GM18502 (cell line): Measurements from ENCODE around the gene GCC2.
A peak's percentile ranks its signal among the peaks of the same experiment; 100 is the strongest.
"Not testable (repeated sequence)": the region's sequence is repeated elsewhere in the genome, so short reads cannot be mapped to it uniquely, and the experiment has no call there.

Experiments
- ATAC-seq: cut with Tn5 transposase; IDR thresholded peaks from one replicate; pipeline ENCODE4 v1.9.1; 2021; ENCODE audit warnings: mild to moderate bottlenecking; ENCODE audit not compliant: unreplicated experiment, poor library complexity

The GCC2 gene

DNA sequence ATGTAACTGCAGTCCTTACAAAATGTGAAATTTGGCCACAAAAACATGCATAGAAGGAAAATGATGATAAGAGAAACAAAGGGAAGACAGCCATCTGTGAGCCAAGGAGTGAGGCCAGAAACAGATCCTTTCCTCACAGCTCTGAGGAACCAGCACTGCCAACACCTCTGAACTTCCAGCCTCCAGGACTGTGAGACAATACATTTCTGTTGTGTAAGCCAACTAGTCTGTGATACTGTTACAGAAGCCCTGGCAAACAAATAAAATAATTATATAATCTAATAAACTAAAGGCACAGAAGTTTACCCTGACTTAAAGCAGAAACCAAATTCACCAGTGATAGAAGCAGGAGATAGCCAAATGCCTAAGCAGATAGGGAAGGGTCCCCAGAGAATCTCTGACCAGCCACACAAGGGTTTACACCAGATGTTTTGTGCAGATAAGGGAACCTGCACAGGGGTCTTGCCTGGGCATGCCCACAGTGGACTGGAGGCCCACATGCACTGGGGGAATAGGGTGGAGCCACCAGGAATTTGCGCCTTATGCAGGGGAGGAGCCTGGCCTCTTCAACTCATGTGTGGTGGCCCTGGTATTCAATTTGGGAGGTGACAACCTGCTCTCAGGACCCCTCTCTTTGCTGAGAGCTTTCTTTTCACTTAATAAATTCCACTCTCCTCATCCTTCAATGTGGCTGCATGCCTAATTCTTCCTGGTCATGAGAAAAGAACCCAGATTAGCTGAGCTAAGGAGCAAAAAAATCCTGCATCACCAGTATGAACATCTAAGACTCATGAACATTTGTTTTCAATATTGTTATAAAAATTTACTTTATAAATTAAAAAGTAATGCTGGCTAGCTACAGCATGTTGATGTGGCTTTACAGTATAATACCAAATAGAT, 3.8 kb upstream of the GCC2 start:
- no peak for ATAC-seq

DNA sequence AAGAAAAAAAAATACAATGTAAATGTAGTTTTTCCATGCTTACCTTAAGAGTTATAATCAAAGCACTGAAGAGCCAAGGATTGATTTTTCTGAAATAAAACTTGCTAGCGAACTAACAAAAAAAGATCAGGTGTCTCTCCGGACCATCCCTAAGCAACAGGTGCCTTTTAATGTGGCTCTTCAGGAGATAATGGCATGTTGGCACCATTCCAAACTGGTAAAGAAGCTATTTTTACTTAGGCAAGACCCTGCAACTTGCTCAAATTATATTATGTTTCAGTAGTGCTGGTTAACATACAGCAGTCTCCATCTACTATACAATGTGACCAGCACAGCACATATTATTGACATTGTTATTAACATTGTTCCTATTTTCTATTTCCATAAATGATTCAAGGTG, 2.3 kb upstream of the GCC2 start:
- no peak for ATAC-seq

DNA sequence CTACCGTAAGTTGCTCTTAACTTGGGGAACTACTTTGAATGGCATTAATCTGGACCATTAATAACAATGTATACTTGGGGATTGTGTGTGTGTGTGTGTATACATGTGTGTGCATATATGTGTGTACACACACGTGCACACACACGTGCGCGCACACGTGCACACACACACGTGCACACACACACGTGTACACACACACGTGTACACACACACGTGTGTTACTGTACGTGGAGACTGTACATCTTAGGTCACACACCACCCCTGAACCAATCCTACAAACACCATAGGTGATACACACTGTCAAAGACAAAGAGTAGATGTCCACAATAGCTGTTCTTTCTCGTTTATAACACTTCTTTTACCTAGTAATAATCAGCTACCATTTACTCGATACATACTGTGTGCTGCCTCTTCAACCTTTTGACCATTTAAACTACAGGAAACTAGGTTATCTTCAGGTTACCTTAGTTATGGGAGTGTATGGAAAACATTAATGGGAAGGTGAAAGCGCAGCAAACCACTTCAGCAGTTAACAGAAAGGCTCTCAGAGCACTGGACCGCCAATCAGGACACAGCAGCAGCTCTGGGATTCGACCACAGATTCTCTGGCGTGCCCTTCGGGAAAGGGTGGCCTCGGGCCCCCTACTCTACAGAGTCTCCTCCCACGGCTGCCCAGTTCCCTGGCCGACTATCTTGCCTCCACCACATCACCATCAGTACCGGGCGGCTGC, 894 bp upstream of the GCC2 start:
- ATAC-seq, result no peak

DNA sequence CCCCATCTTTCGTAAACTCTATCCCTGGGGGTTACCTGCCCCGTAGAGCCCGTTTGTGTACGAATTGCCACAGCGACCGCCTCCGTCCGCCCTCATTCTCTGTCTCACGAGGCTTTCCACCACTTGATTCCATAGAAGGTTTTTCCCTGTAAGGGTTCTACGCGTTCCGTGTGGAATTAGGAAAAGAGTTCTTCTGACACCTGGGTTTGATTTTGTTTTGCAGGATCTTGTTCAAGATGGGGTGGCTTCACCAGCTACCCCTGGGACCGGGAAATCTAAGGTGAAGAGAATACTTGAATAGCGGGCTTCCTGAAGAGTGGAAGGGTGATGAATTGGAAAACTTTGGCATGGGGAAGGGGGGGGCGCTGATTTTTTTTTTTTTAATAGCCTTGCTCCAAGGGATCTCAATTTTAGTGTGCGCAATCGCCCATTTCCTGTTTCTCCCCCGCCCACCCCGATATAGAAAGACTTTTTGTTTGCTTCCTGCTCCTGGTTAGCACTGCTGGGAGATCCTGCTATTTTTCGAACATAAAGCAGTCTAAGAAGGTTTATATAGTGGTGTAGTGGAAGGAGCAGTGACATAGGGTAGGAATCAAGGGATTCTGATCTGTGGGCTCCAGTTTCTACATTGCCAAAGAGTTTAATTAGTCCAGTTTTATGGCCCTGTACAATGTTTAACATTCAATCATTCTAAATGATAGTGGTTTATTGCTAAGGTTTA, 564 bp downstream of the GCC2 start:
- ATAC-seq, result peak; percentile 49

DNA sequence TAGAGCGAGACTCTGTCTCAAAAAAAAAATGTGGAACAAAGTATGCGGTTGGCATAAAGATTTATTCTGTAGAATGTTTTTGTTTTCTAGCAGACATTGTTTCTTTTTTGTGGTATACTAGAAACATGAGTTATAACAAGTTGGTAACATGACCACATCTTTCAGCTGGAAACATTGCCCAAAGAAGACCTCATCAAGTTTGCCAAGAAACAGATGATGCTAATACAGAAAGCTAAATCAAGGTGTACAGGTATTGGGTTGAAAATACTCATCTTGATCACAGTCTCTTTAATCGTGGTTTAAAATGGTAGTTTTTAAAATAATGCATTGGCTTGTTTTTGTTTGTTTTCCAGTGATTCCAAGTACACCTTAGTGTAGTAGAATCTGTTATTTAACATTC, 1.9 kb downstream of the GCC2 start:
- no peak for ATAC-seq

DNA sequence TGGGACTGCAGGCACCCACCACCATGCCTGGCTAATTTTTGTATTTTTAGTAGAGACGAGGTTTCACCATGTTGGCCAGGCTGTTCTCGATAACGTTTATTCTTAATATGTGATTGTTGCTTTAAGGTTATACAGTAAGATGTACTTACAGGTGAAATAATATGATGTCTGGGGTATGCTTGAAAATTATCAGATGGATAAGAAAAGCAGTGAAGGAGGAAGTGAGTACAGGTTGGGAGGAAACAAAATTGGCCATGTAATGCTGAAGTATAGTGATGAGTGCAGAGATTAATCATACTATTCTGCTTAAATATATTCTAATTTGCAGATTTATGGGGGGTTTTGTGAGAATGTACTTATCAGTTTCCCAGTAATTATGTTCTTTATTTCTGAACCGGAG, 3.0 kb downstream of the GCC2 start:
- no peak for ATAC-seq

DNA sequence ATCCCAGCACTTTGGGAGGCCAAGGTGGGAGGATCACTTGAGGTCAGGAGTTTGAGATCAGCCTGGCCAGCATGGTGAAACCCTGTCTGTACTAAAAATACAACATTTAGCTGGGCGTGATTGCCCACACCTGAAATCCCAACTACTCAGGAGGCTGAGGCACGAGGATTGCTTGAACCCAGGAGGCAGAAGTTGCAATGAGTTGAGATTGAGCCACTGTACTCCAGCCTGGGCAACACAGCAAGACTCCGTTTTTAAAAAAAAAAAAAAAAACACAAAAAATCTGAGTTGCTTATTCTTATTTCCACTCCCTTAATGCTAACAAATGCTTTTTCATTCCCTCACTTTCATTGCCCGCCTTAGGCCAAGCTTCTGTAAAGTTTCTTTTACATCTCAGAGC, 4.5 kb downstream of the GCC2 start:
- ATAC-seq, result not testable (repeated sequence)

DNA sequence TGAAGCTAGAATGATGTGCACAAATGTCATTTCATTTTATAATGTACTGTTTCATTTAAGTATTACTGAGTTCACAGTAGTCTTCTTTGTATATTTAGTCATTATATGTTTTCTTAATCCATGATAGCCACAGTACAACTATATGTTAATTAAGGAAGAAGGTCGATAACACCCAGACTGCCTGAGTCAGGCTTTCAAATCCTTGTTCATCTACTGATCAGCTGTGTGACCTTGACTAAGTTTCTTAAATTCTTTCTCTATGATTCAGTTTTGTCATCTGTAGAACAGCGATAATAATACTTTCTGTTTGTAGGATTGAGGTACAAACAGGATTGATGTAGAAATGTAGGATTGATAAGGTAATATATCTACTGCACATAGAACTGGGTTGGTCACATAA, 5.4 kb downstream of the GCC2 start:
- no peak for ATAC-seq

DNA sequence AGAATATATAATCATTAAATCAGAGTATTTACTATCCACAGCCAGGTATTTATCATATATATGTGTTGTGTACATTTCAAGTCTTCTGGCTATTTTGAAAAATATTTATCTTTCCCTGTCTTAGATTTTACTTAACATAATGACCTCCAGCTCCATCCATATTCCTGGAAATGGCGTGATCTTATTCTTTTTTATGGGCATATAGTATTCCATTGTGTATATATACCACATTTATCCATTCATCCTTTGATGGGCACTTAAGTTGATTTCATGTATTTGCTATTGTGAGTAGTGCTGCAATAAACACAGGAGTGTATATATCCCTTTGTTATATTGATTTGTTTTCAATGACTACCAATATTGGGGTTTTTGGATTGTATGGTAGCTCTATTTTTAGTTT, 6.6 kb downstream of the GCC2 start:
- ATAC-seq, result no peak

DNA sequence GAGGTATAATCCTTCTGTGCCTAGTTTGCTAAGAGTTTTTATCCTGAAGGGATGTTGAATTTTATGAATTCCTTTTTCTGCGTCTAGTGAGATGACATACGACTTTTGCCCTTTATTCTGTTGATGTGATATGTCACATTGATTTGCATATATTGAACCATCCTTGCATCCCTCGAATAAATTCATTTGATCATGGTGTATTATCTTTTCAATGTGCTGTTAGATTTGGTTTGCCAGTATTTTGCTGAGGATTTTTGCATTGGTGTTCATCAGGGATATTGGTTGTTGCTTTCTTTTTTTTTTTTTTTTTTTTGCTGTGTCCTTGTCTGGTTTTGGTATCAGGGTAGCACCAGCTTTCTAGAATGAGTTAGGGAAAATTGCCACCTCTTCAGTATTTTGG, 9.1 kb downstream of the GCC2 start:
- no peak for ATAC-seq

DNA sequence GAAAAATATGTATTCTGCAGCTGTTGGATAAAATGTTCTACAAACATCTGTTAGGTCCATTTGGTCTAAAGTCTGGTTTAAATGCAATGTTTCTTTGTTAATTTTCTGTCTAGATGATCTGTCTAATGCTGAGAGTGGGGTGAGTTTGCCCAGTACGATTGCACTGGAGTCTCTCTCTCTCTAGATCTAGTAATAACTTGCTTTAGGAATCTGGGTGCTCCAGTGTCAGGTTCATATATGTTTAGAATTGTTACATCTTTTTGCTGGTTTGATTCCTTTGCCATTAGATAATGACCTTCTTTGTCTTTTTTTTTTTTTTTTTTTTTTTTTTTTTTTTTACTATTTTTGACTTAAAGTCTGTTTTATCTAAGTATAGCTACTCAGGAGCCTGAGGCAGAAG, 10.4 kb downstream of the GCC2 start:
- no peak for ATAC-seq

DNA sequence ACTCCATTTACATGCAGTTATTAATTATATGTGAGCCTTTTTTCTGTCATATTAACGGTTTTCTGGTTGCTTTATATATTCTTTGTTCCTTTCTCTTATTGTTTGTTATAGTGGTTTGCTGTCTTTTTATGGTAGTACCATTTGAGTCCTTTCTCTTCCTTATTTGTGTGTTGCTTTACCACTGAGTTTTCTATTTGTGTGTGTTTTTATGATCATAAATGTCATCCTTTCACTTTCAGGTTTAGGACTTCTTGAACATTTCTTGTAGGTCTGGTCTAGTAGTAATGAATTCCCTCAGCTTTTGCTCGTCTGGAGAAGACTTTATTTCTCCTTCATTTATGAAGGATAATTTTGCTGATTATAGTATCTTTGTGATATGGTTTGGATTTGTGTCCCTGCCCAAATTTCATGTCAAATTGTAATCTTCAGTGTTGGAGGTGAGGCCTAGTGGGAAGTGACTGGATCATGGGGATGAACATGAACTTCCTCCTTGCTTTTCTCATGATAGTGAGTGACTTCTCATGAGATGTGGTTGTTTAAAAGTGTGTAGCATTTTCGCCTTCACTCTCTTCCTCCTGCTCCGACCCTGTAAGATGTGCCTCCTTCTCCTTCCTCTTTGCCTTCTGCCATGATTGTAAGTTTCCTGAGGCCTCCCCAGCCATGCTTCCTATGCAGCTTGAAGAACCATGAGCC, 11.5 kb downstream of the GCC2 start:
- peak; percentile 80 for ATAC-seq

DNA sequence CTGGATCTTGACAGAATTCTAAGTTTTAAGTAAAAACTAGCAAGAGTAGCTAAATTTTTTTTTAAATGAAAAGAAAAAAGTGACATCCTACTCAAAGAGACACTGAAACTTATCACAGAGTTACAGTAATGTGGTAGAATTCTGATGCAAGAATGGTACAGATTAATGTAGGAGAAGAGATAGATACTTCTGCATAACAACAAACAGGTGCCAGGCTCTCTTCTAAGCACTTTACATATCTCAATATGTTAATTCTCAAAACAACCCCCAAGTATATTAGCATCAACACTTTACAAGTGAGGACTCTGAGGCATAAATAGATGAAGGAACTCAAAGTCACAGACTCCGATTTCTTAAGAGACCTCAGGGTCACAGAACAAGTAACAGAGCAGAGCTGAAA, 28.1 kb downstream of the GCC2 start:
- no peak for ATAC-seq

DNA sequence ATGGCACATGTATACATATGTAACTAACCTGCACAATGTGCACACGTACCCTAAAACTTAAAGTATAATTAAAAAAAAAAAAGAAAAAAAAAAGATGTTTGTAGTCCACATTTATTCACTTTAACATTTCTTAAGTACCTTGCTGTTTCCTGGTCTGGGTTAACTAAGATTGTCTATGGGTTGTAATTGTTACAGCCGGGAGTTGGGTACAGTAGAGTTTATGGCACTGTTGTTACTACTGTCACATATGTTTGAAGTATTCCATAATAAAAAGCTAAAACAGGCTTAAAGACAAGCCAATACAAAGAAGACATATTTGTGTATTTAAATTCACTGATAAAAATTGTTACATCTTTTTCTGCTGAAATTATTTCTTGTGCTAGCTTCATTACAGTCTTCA, 36.2 kb downstream of the GCC2 start:
- no peak for ATAC-seq

DNA sequence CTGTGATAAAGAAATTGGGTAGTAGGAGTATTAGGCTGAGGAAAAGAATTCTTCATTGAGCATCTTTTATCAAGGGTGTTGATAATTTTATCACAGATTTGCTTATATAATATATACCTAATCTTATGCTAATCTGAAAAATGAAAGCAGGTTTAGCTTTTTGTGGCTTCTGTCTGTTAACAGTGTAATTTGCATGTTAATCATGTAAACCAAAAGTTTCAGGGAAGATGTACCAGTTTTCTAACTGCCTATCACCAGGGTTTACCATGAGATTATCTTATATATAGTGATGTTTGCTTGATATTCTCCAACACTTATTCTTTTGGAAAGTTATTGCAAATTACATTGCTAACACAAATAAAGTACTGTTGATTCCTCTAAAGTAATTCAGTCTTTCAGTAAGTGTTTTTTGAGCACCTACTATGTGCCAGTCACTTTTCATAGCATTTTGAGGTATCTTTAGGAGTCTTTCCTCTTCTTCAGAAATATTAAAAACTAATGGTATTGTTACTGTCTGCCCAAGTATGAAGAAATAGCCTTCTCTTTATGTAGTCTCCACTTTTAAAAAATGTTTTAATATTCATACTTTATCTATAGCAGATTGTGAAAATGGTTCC, 41.6 kb downstream of the GCC2 start:
- ATAC-seq, result no peak

DNA sequence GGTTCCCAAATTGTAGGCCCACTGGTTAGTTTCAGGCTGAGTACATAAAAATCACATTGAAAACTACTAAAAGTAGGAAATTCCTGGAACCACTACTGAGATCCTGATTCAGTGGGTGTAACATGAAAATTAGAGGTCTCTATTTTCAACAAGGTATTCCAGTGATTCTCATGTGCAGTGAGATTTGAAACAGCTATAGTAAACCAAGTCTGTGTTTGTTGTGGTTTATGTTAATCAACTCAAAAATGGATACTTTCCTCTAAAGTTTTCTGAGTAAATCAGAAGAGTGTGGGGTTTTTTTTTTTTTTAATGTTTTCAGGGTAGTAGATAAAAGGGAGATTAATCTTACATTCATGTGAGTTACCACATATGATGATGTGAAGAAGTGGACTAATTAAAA, 42.8 kb downstream of the GCC2 start:
- ATAC-seq, result no peak

DNA sequence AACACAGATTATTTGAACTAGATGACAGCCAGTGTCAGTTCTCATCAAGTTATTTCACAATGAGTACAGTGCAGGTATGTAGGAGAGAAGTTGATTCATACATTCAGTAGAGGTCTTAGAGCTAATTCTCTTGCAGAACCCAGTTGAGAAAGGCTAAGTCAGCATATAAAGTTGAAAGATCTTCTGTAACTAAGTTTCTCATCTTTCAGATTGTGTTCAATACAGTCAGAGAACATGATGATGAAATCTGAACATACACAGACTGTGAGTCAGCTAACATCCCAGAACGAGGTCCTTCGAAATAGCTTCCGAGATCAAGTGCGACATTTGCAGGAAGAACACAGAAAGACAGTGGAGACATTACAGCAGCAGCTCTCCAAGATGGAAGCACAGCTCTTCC, 43.4 kb downstream of the GCC2 start:
- no peak for ATAC-seq

DNA sequence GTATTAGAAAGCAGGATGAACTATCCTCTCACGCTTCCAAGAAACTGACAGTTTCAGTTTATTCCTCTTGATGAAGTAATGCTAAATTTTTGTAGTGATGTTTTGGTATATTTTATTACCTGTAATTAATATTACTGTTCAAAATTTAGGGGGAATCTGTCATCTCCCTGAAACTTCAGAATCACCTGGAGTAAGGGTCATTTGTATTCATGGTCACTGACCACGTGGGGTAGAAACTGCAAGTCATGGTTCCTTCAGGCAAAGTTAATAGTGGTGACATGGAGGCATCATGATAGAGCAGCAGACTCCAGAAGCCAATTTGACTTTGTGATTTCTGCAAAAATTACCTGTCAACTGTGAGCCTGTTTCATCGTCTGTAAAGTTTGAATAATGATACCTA, 47.2 kb downstream of the GCC2 start:
- ATAC-seq, result not testable (repeated sequence)

DNA sequence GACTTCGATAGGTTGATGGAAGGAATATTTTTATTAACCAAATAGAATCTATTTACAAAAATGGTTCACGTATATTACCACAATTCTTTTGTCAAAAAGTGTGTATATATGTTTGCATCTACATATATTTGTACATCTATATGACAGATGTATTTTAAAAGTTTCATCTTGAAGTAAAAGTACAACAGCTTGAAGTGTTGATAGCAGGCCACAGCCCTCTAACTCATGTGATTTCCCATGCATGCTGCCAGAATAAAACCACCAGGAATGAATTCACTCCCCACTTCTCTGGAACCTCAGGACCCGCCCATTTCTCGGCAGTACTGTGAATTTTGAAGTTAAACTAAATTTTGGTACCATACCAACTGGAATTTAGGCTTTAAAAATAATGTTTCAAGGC, 58.6 kb downstream of the GCC2 start:
- not testable (repeated sequence) for ATAC-seq

DNA sequence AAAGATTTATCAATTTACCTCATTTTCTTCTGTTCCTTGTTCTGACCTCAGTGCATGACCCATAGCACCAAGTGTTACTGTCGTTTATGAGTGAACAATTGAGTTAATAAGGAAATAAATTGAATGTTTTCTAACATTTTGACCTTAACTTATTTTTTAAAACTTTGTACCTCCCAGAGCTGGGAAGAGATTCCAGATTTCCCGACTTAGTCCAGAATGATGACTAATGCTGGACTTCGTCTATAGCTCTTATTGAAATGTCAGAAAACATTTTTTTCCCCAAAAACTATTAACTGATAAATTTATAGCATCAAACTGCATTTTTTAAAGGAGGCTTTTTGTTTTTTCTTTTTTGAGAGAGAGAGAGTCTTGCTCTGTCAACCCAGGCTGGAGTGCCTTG, 63.4 kb downstream of the GCC2 start:
- not testable (repeated sequence) for ATAC-seq
